Stimulated activated CD4-positive, alpha-beta T cell treated with anti-CD3 and anti-CD28 coated beads, Interleukin-2, amount 100 ng/mL, for 48 hours (primary cell): ENCODE data around the gene BRCA1.
"Not testable (repeated sequence)": the region's sequence is repeated elsewhere in the genome, so short reads cannot be mapped to it uniquely, and the experiment has no call there.

Source experiments
- DNase-seq, 2 donors: peaks; one replicate each; pipeline ENCODE4 v3.0.0-alpha.2; 2020

Gene BRCA1

GRCh38 chr17:43068570-43069367, 56.4 kb downstream of the BRCA1 start:
- no peak for DNase-seq

DNA sequence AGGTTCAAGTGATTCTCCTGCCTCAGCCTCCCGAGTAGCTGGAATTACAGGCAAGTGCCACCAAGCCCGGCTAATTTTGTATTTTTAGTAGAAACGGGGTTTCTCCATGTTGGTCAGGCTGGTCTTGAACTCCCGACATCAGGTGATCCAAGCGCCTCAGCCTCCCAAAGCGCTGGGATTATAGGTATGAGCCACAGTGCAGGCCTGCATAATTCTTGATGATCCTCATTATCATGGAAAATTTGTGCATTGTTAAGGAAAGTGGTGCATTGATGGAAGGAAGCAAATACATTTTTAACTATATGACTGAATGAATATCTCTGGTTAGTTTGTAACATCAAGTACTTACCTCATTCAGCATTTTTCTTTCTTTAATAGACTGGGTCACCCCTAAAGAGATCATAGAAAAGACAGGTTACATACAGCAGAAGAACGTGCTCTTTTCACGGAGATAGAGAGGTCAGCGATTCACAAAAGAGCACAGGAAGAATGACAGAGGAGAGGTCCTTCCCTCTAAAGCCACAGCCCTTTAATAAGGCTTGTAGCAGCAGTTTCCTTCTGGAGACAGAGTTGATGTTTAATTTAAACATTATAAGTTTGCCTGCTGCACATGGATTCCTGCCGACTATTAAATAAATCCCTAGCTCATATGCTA, 62.1 kb downstream of the BRCA1 start:
- no peak for DNase-seq

GRCh38 chr17:43056051-43056450, 69.1 kb downstream of the BRCA1 start:
- DNase-seq = no peak

DNA sequence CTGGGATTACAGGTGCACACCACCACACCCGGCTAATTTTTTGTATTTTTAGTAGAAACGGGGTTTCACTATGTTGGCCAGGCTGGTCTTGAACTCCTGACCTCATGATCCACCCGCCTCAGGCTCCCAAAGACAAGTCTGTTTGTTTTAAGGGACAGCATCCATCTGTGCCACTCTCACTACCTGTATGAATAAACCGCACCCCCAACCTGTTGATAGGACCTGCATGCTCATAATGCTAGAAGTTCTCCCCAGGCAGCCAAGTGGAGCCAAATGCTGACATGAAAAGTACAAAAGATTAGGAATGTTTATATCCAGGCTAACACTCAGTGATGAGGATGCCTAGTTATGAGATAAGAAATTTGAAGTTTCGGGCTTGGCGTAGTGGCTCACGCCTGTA, 72.2 kb downstream of the BRCA1 start:
- not testable (repeated sequence) for DNase-seq

GRCh38 chr17:43051969-43052368, 73.2 kb downstream of the BRCA1 start:
- DNase-seq = no peak

DNA sequence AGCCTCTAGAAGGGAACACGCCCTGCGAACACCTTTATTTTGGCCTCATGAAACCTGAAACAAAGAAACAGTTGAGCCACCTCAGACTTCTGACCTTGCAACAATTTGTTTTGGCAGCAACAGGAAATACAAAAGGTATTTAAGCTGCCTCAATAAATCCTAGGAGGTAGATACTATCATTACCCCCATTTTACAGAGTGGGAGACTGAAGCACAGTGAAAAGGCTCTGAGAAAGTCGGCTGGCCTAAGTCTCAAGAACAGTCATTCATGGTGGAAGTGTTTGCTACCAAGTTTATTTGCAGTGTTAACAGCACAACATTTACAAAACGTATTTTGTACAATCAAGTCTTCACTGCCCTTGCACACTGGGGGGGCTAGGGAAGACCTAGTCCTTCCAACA, 81.1 kb downstream of the BRCA1 start:
- DNase-seq = no peak

DNA sequence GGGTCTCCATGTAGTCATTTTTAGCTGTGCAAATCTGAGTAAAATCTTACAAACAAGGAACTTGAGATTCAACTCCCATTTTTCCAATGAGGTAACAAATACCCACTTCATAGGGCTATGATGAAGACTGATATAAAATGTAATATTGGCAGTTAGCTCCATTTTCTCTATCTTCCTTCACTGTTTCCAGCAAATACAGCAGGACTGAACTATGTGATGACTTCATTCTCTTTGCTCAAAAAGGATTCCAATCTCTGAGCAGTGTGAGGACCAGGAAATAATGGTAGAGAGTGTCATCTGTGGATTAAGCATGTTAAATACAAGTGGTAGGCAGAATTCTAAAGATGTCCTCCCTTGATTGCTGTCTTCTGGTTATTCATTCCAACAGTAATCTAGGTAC, 81.9 kb downstream of the BRCA1 start:
- no peak for DNase-seq

DNA sequence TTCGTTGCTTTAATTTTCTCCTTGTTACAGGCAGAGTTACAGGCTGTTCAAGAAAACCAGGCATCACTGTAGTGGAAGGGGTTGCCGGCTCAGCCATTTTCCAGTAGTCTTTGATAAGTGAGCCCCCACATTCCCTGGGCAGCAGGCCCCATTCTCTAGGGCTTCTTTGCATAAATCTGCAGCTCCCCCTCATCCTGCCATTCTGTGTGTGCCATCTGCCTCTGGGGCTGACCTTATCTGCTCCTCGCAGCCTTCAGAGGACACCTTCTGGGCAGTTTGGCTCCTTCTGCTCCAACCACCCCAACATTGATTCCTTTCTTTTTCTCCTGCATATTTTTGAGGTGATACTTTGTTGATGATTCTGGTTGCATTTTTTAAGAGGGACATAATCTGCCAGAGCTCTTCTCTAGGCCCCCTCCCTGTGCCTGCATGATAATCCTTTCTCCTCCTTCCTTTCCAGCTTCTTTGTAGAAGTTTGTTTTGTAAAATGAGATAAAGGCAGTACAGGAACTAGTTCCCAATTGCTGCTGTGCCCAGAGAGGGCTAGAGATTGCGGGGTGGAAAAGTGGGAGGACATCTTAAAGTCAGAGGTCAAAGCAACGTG, 83.0 kb downstream of the BRCA1 start:
- no peak for DNase-seq

- no peak for DNase-seq
Measured at GRCh38 chr17:43040655-43041054, 84.5 kb downstream of the BRCA1 start.

- no peak for DNase-seq
Measured at GRCh38 chr17:43039646-43040045, 85.5 kb downstream of the BRCA1 start.

DNA sequence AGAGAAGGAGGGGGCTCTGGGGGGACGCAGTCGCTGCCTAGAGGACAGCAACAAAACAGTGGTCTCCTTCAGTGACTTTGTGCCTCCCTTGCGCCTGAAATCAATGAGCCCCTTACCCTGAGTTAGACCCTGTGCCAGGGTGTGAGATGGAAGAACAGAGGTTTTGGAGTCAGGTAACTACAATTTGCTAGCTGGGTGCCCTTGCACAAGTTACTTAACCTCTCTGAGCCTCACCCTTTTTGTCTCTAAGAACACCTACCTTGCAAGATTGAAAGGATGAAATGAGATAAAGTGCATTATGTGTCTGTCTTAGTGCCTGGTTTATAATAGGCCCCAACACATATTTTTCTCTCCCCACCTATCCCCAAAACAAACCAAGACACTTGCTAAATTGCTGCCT, 90.3 kb downstream of the BRCA1 start:
- no peak for DNase-seq

GRCh38 chr17:43033948-43034881, 90.9 kb downstream of the BRCA1 start:
- no peak for DNase-seq

DNA sequence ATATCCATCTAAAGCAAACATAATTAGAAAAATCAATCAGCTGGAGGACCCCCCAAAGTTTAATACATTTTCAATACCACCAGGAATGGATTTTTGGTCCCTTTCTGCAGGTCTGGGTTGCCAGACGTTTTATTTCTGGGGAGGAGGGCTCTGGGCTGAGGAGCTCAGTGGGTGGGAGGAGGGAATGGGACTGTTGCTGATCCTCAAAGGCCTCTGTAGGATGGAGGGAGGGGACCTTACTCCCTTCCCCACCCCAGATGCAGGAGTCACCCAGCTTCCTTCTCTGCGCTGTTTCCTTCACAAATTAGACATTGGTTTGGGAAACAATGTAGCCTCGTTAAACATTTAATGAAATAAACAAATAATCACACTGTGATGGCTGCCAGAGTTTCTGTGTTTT, 93.5 kb downstream of the BRCA1 start:
- no peak for DNase-seq

- DNase-seq = no peak
Measured at GRCh38 chr17:43030137-43030767, 94.9 kb downstream of the BRCA1 start.

DNA sequence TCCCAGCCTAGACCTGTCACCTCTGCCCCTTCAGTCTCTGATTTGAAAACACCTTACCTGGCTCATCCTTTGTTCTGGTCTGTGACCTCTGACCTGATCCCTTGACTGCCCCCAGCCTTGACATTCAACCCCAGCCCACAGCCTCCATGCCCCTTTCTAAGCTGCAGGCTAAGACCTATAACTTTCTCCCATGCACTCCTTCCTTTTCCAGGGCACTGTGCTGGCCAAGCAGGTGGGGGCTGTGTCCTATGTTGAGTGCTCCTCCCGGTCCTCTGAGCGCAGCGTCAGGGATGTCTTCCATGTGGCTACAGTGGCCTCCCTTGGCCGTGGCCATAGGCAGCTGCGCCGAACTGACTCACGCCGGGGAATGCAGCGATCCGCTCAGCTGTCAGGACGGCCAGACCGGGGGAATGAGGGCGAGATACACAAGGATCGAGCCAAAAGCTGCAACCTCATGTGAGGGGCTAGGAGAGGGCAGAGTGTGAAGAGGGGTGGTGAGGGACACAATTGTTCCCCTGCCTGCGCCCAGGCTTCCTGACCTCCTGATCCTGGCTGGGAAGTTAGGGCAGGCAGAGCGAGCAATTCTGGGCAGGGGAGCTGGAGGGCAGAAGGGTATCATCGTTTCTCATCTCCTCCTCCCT, 96.8 kb downstream of the BRCA1 start:
- DNase-seq = no peak

DNA sequence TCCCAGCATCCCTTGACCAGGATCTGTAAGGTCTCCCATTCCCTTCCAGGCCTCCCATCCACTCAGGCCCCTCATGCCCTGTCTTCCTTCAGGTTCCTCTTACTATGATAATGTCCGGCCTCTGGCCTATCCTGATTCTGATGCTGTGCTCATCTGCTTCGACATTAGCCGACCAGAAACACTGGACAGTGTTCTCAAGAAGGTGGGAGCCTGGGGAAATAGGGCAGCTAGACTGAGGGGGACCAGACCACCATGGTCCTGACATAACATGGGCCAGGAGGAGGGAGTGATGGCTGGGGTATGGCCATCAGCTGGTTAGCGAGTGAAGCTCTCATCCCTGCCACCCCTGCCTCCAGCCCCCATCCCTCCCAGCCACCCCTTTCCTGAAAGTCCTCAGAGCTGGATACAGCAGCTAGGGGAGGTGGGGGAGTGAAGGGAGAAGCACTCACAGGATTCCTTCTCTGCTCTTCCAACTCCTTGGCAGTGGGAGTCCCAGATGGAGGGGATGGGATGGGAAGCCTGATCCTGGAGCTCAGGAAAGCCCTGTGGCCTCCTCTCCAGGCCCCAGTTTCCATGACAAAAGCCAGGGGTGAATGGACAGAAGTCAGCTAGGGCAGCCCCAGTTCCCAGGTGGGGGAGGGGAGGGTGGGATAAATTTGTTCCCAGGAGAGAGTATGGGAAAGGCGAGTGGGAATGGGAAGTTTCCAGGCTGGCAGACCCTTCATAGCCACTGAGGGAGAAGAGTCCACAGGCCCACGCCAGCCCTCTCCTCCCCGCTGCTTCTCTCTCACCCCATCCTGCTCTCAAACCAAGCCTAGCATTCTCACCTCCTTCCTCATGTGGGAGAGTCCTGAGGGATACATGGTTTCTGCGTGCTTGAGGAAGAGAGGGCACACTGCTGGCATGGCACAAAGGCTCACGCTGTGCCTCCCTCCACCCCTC, 97.8 kb downstream of the BRCA1 start:
- no peak for DNase-seq

DNA sequence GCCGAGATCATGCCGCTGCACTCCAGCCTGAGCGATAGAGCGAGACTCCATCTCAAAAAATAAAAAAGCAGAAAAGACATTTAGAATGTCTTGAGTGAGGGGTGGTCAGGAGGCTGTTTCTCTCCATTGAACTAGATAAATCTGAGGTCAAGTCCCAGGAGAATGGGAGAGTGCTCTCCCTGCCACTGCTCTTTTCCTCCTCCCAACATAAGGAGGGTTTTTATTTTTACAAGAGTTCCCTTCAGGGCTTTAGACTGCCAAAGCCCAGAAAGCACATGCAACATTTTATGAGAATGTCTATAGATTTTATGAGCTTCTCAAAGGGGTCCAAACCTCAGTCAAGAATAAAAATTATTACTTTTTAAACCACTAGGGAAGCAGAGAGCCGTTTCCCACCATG, 98.6 kb downstream of the BRCA1 start:
- no peak for DNase-seq

DNA sequence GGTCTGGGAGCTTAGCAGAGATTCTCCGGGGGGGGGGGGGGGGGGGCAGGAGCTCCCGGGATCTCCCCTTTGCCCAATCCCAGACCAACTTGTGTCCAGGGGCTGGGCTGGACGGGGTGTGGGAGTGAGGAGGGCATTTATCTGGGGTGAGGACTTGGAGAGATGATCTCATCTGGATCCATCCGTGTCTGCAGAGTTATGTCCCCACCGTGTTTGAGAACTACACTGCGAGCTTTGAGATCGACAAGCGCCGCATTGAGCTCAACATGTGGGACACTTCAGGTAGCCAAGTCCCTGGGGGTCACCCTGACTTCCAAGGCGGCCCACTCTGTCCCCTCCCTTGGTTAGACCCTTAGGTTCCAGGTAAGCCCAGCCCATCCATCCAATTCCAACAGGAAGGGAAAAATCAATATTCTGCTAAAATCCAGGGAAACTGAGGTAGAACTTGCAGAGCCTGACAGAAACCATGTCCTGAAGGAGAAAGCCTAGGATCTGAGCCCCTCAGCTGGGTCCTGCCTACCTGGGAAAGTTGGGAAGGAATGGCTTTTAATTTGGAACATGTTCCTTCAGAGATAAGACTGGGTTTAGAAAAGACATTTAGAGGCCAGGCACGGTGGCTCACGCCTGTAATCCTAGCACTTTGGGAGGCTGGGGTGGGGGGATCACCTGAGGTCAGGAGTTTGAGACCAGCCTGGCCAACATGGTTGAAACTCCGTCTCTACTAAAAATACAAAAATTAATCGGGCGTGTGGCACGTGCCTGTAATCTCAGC, 99.2 kb downstream of the BRCA1 start:
- DNase-seq = no peak

DNA sequence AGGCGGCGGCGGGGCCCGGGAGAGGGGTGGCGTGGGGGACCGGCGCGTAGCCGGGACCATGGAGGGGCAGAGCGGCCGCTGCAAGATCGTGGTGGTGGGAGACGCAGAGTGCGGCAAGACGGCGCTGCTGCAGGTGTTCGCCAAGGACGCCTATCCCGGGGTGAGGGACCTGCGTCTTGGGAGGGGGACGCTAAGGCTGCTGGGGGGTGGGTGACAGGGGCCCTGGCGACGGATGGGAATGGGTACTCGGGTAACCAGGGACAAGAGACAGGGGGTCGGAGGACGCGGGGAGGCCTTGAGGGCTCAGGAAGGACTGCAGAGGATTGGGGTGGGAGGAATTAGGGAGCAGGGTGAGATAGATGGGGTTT, 99.9 kb downstream of the BRCA1 start:
- no peak for DNase-seq
